Measurements from ENCODE around the gene RDH16.
"Not testable (repeated sequence)": the region's sequence is repeated elsewhere in the genome, so short reads cannot be mapped to it uniquely, and the experiment has no call there.

Gene RDH16

GRCh38 chr12:56951582-56952339, 5.6 kb downstream of the RDH16 start:
- no peak for DNase-seq

GRCh38 chr12:56948881-56949280, 8.5 kb downstream of the RDH16 start:
- DNase-seq = no peak

- no peak for DNase-seq
Measured at GRCh38 chr12:56948457-56948777, 9.0 kb downstream of the RDH16 start.

DNA sequence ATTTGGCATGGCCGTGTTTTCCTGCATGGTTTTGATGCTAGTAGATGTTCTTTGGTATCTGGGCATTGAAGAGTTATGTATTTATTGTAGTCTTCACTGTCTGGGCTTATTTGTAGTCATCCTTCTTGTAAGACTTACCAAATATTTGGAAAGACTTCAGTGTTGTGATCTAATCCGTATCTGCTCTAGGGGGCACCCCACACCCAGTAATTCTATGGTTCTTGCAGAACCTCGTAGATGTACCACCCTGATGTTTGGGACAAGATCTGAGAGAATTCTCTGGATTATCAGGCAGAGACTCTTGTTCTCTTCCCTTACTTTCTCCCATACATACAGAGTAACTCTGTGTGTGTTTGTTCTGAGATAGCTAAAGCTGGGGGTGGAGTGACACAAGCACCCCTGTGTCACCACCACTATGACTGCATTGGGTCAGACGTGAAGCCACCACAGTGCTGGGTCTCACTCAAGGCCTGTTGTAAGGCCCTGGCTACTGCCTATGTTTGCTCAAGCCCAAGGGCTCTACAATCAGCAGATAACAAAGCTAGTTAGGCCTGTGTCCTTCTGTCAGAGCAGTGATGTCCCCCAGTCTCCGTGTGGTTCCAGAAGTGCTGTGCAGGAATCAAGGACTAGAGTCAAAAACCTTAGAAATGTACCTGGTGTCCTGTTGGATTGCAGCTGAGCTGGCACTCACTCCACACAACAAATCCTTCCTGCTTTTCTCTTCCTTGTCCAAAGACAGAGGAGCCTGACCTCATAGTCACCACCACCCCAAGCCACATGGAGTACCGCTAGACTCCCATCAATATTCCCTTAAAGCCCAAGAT, 9.6 kb downstream of the RDH16 start:
- DNase-seq = no peak

GRCh38 chr12:56943878-56944277, 13.5 kb downstream of the RDH16 start:
- DNase-seq = no peak

DNA sequence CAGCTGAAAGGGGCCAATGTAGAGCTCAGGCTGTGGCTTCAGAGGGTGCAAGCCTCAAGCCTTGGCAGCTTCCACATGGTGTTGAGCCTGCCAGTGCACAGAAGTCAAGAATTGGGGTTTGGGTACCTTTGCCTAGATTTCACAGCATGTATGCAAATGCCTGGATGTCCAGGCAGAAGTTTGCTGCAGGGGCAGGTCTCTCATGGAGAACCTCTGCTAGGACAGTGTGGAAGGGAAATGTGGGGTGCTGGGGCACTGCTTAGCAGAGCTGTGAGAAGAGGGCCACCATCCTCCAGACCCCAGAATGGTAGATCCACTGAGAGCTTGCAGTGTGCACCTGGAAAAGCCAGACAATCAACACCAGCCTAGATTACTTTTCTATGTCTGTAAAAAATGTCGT, 14.0 kb downstream of the RDH16 start:
- DNase-seq = not testable (repeated sequence)

DNA sequence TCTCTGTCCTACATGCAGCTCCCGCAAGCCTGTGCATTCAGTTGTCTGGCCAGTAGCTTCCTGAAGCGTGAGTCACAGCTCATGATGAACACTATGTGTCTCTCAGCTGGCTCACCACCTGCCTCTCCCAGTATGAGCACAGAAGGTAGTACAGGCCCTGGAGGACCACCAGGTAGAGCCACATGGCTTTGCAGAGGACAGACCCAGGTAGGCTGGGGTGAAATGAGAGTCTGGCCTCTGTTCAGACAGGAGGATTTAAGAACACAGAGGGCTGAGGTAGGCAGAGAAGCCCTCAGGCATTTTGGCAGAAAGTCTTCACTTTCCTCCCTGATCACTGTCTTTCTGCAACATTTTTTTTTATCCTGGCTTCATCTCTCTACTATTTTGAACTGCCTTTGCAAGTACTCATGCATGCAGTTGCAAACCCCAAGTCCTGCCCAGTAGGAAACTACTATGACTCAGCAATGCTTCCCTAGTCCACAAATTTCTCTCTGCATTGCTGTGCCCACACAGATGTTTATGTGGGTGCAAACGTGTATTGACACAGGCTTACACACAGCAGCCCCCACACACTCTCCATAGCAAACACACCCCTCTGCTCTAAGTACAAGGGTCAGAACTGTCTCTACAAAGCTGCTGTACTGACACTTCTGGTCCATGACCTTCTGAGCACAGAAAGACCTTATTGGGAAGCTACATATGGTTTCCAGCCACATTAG, 15.9 kb downstream of the RDH16 start:
- no peak for DNase-seq

- DNase-seq = not testable (repeated sequence)
Measured at GRCh38 chr12:56940942-56941298, 16.5 kb downstream of the RDH16 start.

GRCh38 chr12:56935752-56936151, 21.7 kb downstream of the RDH16 start:
- no peak for DNase-seq

- DNase-seq = no peak
Measured at GRCh38 chr12:56935157-56935556, 22.3 kb downstream of the RDH16 start.

DNA sequence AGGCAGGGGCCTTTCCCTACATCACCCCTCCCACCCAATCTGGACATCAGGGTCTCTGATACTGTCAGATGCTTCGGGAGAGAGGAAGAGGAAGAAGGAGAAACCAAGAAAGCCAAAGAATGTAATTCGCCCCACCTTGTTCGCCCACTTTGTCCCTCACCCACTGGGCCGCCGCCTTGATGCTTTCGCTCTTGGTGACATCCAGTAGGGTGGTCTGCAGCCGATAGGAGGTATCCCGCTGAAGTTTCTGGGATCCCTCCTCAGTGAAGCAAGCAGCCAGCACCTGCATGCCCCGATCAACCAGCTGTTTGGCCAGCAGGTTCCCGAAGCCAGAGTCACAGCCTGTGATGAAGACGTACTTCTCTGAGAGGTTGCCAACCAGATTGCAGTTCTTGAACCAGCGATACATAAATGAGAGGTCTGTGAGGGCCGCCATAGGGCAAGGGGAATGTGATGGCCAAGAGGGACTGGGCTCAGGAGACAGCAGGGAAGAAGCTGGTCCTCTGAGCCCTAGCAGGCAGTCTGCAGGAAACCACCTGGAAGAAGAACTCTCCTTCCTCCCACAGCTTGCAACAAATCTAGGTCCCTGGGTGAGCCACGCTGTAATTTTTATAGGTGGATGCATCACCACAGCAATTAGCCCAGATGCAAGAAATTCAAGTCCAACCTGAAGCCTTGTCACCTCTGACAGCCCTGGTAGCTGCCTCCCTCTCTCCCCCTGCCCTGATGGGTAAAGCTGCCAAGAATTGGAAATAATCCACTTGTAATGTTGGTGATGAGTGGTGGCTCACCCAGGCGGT, 23.4 kb downstream of the RDH16 start, which contains the start of gene SDR9C7:
SDR9C7 (minus strand) TSS at position 583 of the 800 bp plus-strand sequence; CDS start at position 436, 147 bp downstream.
- DNase-seq = no peak

GRCh38 chr12:56932867-56933266, 24.5 kb downstream of the RDH16 start:
- no peak for DNase-seq

DNA sequence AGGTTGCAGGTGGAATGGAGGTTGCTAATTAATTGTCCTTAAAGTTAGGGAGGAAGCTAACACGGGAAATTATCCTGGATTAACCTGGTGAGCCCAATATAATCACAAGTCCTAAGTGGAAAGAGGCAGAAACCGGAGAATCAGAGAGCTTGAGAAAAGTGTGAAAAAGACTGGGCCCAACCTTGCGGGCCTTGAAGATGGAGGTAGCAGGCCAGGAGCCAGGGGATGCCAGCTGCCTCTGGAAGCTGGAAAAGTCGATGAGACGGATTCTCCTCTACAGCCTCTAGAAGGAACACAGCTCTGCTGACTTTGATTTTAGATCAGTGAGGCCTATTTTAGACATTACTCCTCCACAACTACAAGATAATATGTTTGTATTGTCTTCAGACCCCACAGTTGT, 25.3 kb downstream of the RDH16 start:
- no peak for DNase-seq

DNA sequence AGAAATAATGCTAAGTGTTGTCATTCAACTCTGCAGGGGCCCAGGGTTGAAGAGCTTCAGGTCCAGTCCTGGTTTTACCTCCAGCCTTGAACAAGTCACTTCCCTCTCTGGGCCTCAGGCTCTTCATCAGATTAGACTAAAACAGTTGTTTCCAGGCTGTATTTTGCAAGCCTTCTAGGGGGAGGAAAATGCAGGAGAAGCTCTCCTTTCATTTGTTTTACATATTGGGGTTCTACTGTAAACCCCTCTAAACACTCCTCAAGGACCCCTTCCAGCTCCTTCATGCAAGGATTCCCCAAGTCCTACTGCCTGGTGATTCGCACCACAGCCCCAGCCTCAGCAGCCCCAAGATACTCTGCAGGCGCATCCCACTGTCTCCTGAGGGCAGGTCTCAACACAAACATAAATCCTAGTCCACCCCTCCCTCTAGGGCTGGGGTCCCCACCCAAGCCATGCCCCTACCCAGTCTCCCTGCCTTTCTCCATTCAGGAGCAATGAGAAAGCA, 25.9 kb downstream of the RDH16 start:
- no peak for DNase-seq

DNA sequence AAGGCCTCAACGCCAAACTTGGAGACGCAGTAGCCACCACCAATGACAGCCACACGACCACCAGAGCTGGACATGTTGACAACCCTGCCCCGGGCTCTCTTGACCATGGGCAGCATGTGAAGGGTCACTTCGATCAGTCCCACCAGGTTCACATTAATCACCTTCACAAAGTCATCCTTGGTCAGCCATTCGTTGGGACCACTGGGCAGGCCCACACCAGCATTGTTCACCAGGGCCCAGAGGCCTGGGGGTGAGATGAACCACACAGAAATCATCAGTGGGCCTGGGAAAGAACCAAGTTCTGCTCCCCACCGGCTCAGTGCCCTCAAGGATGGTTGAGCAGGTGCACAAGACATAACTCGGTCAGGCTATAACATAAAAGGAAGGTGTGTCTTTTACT, 27.2 kb downstream of the RDH16 start:
- DNase-seq = no peak

GRCh38 chr12:56929780-56930179, 27.6 kb downstream of the RDH16 start:
- DNase-seq = no peak

DNA sequence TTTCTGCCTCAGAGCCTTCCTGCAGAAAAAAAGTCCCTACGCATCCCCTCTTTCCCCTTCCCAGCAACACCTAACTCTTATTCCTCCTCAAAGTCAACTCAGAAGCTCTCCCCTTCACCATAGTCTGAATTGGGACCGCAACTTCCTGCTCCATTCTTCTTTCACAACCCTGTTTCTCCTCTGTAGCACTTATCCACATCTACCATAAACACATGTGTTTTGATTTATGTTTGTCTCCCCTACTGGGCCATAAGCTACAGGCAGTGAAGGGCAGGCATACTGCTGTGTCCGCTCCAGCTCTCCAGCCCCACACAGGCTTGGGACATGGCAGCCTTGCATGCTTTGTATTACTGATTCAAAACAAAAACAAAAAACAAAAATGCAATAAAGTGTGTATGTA, 29.1 kb downstream of the RDH16 start:
- no peak for DNase-seq

DNA sequence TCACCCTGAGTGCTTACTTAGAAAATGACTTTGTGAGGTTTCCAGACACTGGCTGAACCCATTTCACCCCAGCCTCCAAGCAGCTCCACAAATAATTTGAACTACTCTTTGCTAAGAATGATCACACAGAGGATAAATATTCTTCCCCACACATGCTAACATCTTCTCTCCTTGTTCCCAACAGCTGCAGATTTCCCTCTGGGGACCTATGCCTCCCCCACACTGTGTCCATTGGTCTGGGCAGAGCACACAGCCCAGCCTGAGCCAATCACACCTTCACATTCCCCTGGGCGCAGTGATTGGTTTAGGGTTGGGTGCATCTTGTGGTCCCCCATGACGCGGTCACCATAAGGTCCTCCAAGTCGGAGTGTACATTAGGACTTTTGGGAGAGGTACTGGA, 30.1 kb downstream of the RDH16 start:
- no peak for DNase-seq

- no peak for DNase-seq
Measured at GRCh38 chr12:56922031-56922430, 35.4 kb downstream of the RDH16 start.

DNA sequence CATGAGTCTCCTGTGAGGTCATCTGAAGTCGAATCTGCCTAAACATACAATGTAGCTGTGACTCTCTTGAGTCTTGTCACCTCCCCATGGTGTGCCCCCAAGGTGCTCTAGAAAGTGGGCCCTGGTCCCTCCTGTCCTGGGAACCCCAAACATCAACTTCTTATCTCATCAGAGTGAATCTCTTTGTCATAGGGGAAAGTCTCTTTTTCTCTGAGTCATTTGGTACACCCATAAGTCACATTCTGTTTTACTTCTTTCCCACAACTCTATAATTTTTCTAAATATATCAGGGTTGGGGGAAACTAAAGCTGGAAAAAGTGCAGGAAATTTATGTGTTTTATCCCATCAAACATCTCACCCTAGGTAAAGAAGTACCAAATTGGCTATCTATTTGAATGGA, 36.1 kb downstream of the RDH16 start:
- DNase-seq = no peak

- DNase-seq = not testable (repeated sequence)
Measured at GRCh38 chr12:56918139-56918538, 39.3 kb downstream of the RDH16 start.

- no peak for DNase-seq
Measured at GRCh38 chr12:56916996-56917333, 40.4 kb downstream of the RDH16 start.

Data from cerebellar nuclear complex (tissue), 1 donor.